ENCODE results near the gene CIZ1.
A peak's percentile ranks its signal among the peaks of the same experiment; 100 is the strongest.

Gene CIZ1

DNA sequence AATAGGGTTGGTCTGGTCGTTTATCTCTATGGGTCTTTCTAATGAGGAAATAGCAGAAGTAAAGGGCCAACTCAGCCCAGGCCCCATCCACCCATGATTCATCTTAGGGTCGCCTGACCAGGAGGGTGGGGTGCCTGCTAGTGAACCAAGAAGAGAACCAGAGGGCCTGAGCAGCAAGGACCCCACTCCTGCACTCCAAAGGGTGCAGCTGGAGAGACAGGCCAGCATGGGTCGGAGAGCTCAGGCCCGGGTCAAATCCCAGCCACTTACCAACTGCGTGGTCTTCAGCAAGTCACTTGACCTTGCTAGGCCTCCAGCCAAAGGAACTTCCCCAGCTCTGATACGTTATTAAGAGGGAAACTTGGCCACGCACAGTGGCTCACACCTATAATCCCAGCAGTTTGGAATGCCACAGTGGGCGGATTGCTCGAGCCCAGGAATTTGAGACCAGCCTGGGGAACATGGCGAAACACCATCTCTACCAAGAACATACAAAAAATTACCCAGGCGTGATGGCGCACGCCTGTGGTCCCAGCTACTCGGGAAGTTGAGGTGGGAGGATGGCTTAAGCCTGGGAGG, 27.0 kb downstream of the CIZ1 start:
- Mint-ChIP-seq H3K27me3 (no peaks in the 10 kb centered on the region), H3K9me3 (no peaks in the 10 kb centered on the region), H3K27ac (no peak overlapping the region), H3K4me1 (peaks cover 16% of the 10 kb centered on the region), H3K36me3 (ENCODE audit: low read depth) (peaks cover 34% of the 10 kb centered on the region), H3K4me3 (no peak overlapping the region)
- DNase-seq (no peak), ATAC-seq (no peak)

- Mint-ChIP-seq H3K4me3 (no peak overlapping the region), H3K27ac (no peak overlapping the region), H3K9me3 (no peaks in the 10 kb centered on the region), H3K4me1 (peaks cover 17% of the 10 kb centered on the region), H3K36me3 (ENCODE audit: low read depth) (peaks cover 30% of the 10 kb centered on the region), H3K27me3 (no peaks in the 10 kb centered on the region)
- ATAC-seq = no peak
- no peak for DNase-seq
These were observed 27.7 kb downstream of the CIZ1 start for GRCh38 chr9:128163523-128164306.

- Mint-ChIP-seq H3K27ac (no peak overlapping the region), H3K4me3 (no peak overlapping the region), H3K4me1 (peaks cover 17% of the 10 kb centered on the region), H3K27me3 (no peaks in the 10 kb centered on the region), H3K36me3 (ENCODE audit: low read depth) (peaks cover 27% of the 10 kb centered on the region), H3K9me3 (no peaks in the 10 kb centered on the region)
- no peak for DNase-seq
- ATAC-seq = no peak
These were observed 28.3 kb downstream of the CIZ1 start for GRCh38 chr9:128163027-128163515.

GRCh38 chr9:128162215-128163026, 29.0 kb downstream of the CIZ1 start:
- H3K27ac Mint-ChIP-seq = peak overlapping the region; percentile 25
- no peak for ATAC-seq
- H3K27me3 Mint-ChIP-seq = no peaks in the 10 kb centered on the region
- peaks cover 27% of the 10 kb centered on the region for H3K36me3 Mint-ChIP-seq (ENCODE audit: low read depth)
- H3K4me1 Mint-ChIP-seq = peaks cover 17% of the 10 kb centered on the region
- peak overlapping the region; percentile 28 for H3K4me3 Mint-ChIP-seq
- no peaks in the 10 kb centered on the region for H3K9me3 Mint-ChIP-seq
- DNase-seq = no peak

DNA sequence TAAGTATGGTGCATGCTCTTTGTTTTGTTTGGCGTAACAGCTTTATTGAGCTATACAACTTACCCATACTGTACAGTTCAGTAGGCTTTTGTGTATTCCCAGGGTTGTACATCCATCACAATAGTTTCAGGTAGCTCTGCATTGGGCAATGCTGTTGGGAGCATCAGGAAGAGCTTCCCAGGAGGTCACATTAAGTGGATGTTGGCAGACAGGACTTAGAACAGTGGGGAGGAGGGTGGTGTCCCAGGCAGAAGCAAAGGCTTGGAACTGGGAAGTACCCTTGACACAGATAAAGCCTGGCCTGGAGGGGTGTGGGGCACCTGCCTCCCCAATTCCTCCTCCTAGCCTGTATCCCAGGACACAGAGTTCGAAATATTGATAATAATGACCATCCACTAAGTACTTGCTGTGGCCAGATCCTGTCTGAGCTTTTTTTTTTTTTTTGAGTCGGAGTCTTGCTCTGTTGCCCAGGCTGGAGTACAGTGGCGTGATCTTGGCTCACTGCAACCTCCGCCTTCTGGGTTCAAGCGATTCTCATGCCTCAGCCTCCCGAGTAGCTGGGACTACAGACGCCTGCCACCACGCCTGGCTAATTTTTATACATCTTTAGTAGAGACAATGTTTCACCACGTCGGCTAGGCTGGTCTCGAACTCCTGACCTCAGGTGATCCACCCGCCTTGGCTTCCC, 30.0 kb downstream of the CIZ1 start:
- Mint-ChIP-seq H3K27ac (peak overlapping the region; percentile 64), H3K4me1 (peaks cover 17% of the 10 kb centered on the region), H3K36me3 (ENCODE audit: low read depth) (peaks cover 22% of the 10 kb centered on the region), H3K9me3 (no peaks in the 10 kb centered on the region), H3K4me3 (peak overlapping the region; percentile 83), H3K27me3 (no peaks in the 10 kb centered on the region)
- no peak for ATAC-seq
- DNase-seq = no peak

DNA sequence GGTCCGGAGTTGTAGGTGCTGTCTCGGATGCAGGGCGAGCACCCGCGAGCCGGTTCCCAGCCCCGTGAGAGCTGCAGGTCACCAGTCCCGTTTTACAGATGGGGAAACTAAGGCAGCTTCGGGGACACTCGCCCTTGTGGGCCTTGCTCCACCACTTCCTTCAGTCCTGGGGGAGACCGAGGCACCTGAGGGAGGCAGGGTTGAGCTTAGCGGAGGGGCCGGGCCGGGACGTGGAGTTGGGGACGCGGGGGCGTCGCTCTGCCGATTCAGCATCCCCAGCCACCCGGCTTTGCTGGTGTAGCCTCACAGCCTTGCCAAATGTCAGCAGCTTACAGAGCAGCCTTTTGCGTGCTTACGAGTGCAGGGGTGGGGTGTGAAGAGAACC, 30.8 kb downstream of the CIZ1 start:
- DNase-seq (peak; percentile 69), ATAC-seq (peak; percentile 70)
- no peaks in the 10 kb centered on the region for H3K27me3 Mint-ChIP-seq
- peak overlapping the region; percentile 83 for H3K4me3 Mint-ChIP-seq
- peak overlapping the region; percentile 64 for H3K27ac Mint-ChIP-seq
- H3K36me3 Mint-ChIP-seq (ENCODE audit: low read depth) = peaks cover 18% of the 10 kb centered on the region
- peaks cover 17% of the 10 kb centered on the region for H3K4me1 Mint-ChIP-seq
- no peaks in the 10 kb centered on the region for H3K9me3 Mint-ChIP-seq

- Mint-ChIP-seq H3K4me3 (peak within 1 kb of the TSS; percentile 83), H3K4me1 (peaks cover 17% of the 10 kb centered on the region), H3K36me3 (ENCODE audit: low read depth) (peaks cover 18% of the 10 kb centered on the region), H3K27me3 (no peaks in the 10 kb centered on the region), H3K9me3 (no peaks in the 10 kb centered on the region), H3K27ac (peak within 1 kb of the TSS; percentile 76)
- ATAC-seq (peak; percentile 83), DNase-seq (peak; percentile 95)
These were observed 31.4 kb downstream of the CIZ1 start, which contains the start of gene BBLN for GRCh38 chr9:128159784-128160602. Gene BBLN (plus strand): TSS chr9:128160265. CDS start chr9:128160408, 143 bp downstream.

DNA sequence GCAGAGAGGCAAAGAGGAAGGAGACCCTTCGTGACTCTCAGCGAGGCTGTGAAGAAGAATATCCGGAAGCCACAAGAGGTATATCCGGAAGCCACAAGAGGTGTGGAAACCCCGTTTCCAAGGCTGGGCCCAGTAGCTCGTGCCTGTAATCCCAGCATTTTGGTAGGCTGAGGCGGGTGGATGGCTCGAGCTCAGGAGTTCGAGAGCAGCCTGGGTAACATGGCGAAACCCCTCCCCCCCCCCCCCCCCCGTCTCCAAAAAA, 31.9 kb downstream of the CIZ1 start:
- ATAC-seq (no peak), DNase-seq (peak; percentile 51)
- no peaks in the 10 kb centered on the region for H3K9me3 Mint-ChIP-seq
- H3K4me3 Mint-ChIP-seq = peak overlapping the region; percentile 64
- H3K27ac Mint-ChIP-seq = peak overlapping the region; percentile 76
- H3K36me3 Mint-ChIP-seq (ENCODE audit: low read depth) = peaks cover 16% of the 10 kb centered on the region
- H3K27me3 Mint-ChIP-seq = no peaks in the 10 kb centered on the region
- peaks cover 17% of the 10 kb centered on the region for H3K4me1 Mint-ChIP-seq

GRCh38 chr9:128155736-128156500, 35.5 kb downstream of the CIZ1 start:
- ATAC-seq (no peak), DNase-seq (no peak)
- Mint-ChIP-seq H3K27ac (no peak overlapping the region), H3K9me3 (no peaks in the 10 kb centered on the region), H3K4me1 (peaks cover 4% of the 10 kb centered on the region), H3K27me3 (no peaks in the 10 kb centered on the region), H3K4me3 (no peak overlapping the region), H3K36me3 (ENCODE audit: low read depth) (no peaks in the 10 kb centered on the region)

GRCh38 chr9:128153947-128154695, 37.3 kb downstream of the CIZ1 start:
- Mint-ChIP-seq H3K9me3 (no peaks in the 10 kb centered on the region), H3K4me3 (no peak overlapping the region), H3K36me3 (ENCODE audit: low read depth) (no peaks in the 10 kb centered on the region), H3K4me1 (no peaks in the 10 kb centered on the region), H3K27me3 (no peaks in the 10 kb centered on the region), H3K27ac (no peak overlapping the region)
- ATAC-seq = no peak
- no peak for DNase-seq

GRCh38 chr9:128153060-128153946, 38.1 kb downstream of the CIZ1 start:
- no peaks in the 10 kb centered on the region for H3K4me1 Mint-ChIP-seq
- DNase-seq (no peak), ATAC-seq (no peak)
- H3K27me3 Mint-ChIP-seq = no peaks in the 10 kb centered on the region
- no peak overlapping the region for H3K27ac Mint-ChIP-seq
- no peaks in the 10 kb centered on the region for H3K36me3 Mint-ChIP-seq (ENCODE audit: low read depth)
- no peak overlapping the region for H3K4me3 Mint-ChIP-seq
- no peaks in the 10 kb centered on the region for H3K9me3 Mint-ChIP-seq
